Body of pancreas (tissue), 4 donors: Measurements from ENCODE around the gene NDUFS8.
"Not testable (repeated sequence)": the region's sequence is repeated elsewhere in the genome, so short reads cannot be mapped to it uniquely, and the experiment has no call there.

Source experiments
- CTCF ChIP-seq, 7 experiments: fragments of 450-650 bp in 4 of 7; fragments of 200-600 bp in 3 of 7; sonication (generic) in 3 of 7; IDR thresholded peaks; one replicate each; pipeline ENCODE4 v1.5.1; 2016 to 2019; ENCODE audit warnings: antibody characterized with exemption in 7 of 7
- POLR2A ChIP-seq, 3 donors: fragments of 450-650 bp; IDR thresholded peaks; one replicate each; pipeline ENCODE4 v1.6.1; 2016; ENCODE audit warnings: antibody characterized with exemption in 3 of 3, mild to moderate bottlenecking in 2 of 3

- TF ChIP-seq CTCF, POLR2A (IDR thresholded peaks at IDR 0.05): not testable (repeated sequence)
These were observed 36.1 kb upstream of the NDUFS8 start for GRCh38 chr11:67994387-67994786.
